ENCODE data around the gene SLC11A1.

SLC11A1 gene

GRCh38 chr2:218445602-218446001 is 63.5 kb downstream of the SLC11A1 start:
- DNase-seq (ENCODE audit: low read depth, low spot score): no peak
- POLR2A ChIA-PET: no interaction called here
- CTCF ChIA-PET: interaction anchor here (1.5 to 1.7 kb wide), 2 partner anchors 19 to 144 kb away, joined by 4 to 9 read pairs; no protein-coding TSS in a partner anchor
- no peak overlapping the region for H3K4me3 ChIP-seq (ENCODE audit: low read depth, low read length)
- TF ChIP-seq, protein P1, sequence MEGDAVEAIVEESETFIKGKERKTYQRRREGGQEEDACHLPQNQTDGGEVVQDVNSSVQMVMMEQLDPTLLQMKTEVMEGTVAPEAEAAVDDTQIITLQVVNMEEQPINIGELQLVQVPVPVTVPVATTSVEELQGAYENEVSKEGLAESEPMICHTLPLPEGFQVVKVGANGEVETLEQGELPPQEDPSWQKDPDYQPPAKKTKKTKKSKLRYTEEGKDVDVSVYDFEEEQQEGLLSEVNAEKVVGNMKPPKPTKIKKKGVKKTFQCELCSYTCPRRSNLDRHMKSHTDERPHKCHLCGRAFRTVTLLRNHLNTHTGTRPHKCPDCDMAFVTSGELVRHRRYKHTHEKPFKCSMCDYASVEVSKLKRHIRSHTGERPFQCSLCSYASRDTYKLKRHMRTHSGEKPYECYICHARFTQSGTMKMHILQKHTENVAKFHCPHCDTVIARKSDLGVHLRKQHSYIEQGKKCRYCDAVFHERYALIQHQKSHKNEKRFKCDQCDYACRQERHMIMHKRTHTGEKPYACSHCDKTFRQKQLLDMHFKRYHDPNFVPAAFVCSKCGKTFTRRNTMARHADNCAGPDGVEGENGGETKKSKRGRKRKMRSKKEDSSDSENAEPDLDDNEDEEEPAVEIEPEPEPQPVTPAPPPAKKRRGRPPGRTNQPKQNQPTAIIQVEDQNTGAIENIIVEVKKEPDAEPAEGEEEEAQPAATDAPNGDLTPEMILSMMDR (IDR thresholded peaks at IDR 0.05; ENCODE audit: insufficient read depth, low read length, missing control alignments): no peak

Data from AG04449 (cell line).